Testis (tissue), 3 donors: ENCODE results near the gene KLHDC4. TPM values are rescaled to one million over a fixed set of nuclear protein-coding genes. Genes with fewer than 3 reads are reported as not detected.

ENCODE experiments used
- DNase-seq: peaks from one replicate; pipeline ENCODE4 v3.0.0-alpha.2; 2019
- H3K27ac ChIP-seq, 2 donors: fragments of 200-600 bp; sonication (generic); one replicate each; pipeline ENCODE4 v1.5.1; 2019
- H3K27me3 ChIP-seq: fragments of 200-600 bp; sonication (generic); one replicate; pipeline ENCODE4 v1.5.1; 2019
- H3K36me3 ChIP-seq: fragments of 200-600 bp; sonication (generic); one replicate; pipeline ENCODE4 v1.5.1; 2017; ENCODE audit warnings: low read depth; ENCODE audit errors: missing control alignments
- H3K4me1 ChIP-seq: fragments of 200-600 bp; sonication (generic); one replicate; pipeline ENCODE4 v1.5.1; 2019
- H3K4me3 ChIP-seq, 2 donors: fragments of 200-600 bp; sonication (generic); one replicate each; pipeline ENCODE4 v1.5.1; 2017 to 2019
- H3K9me3 ChIP-seq: fragments of 200-600 bp; sonication (generic); one replicate; pipeline ENCODE4 v1.5.1; 2017
- POLR2A ChIP-seq: fragments of 450-650 bp; IDR thresholded peaks from one replicate; pipeline ENCODE4 v1.6.1; 2017; ENCODE audit warnings: antibody characterized with exemption, mild to moderate bottlenecking, moderate library complexity
- WGBS, 2 donors: methylation state at CpG; one replicate each; pipeline ENCODE4 v1.1.5; 2018; 5-methylcytosine and 5-hydroxymethylcytosine counted together
- intact Hi-C: fragments of 100-400 bp; cut with DNase I; formaldehyde crosslinking; loops from one replicate; pipeline ENCODE4 v1.15.1; 2023; ENCODE audit warnings: low total_unique reads
- polyA plus RNA-seq: library from polyadenylated mRNA; stranded (reverse); fragments of 350-450 nt; fragmentation: Illumina TruSeq; extraction: RNeasy Lipid Tissue Mini Kit (QIAGEN cat#74804); gene quantifications from one replicate; pipeline ENCODE4 v1.2.3, GENCODE V29; 2014; ENCODE audit warnings: low read depth, low replicate concordance; ENCODE audit not compliant: insufficient read depth
- total RNA-seq, 2 donors: library from RNA; depleted of rRNA; stranded (reverse); fragments of >200 nt; gene quantifications; one replicate each; pipeline ENCODE4 v1.2.3, GENCODE V29; 2016
- TF ChIP-seq, protein P1 (sequence below), 3 experiments: fragments of 450-650 bp in 2 of 3; fragments of 200-600 bp in 1 of 3; sonication (generic) in 1 of 3; IDR thresholded peaks; one replicate each; pipeline ENCODE4 v1.5.1; 2016 to 2019; ENCODE audit warnings: antibody characterized with exemption in 3 of 3, mild to moderate bottlenecking in 2 of 3, moderate library complexity in 1 of 3

Gene KLHDC4
- total and polyA plus RNA-seq, 3 donors from 2014 or later, result 60.6 to 130 (median 79.2) TPM

- Histone ChIP-seq H3K27me3 (no peaks in the 10 kb centered on the region), H3K9me3 (no peaks in the 10 kb centered on the region), H3K4me3 (no peak overlapping the region), H3K36me3 (no peaks in the 10 kb centered on the region), H3K4me1 (peaks cover 16% of the 10 kb centered on the region), H3K27ac (no peak overlapping the region)
- TF ChIP-seq, protein P1, sequence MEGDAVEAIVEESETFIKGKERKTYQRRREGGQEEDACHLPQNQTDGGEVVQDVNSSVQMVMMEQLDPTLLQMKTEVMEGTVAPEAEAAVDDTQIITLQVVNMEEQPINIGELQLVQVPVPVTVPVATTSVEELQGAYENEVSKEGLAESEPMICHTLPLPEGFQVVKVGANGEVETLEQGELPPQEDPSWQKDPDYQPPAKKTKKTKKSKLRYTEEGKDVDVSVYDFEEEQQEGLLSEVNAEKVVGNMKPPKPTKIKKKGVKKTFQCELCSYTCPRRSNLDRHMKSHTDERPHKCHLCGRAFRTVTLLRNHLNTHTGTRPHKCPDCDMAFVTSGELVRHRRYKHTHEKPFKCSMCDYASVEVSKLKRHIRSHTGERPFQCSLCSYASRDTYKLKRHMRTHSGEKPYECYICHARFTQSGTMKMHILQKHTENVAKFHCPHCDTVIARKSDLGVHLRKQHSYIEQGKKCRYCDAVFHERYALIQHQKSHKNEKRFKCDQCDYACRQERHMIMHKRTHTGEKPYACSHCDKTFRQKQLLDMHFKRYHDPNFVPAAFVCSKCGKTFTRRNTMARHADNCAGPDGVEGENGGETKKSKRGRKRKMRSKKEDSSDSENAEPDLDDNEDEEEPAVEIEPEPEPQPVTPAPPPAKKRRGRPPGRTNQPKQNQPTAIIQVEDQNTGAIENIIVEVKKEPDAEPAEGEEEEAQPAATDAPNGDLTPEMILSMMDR (IDR thresholded peaks at IDR 0.05), result no peak
- no peak for TF ChIP-seq POLR2A
- intact Hi-C loops, result no loop called here
- 86 to 92% methylated on average over 8 of the region's 8 CpGs for WGBS, 2 donors
- no peak for DNase-seq
Observed at GRCh38 chr16:87802670-87803069, 36.9 kb upstream of the KLHDC4 start.

- H3K27ac ChIP-seq, result no peak overlapping the region
- no peaks in the 10 kb centered on the region for H3K9me3 ChIP-seq
- peaks cover 10% of the 10 kb centered on the region for H3K4me1 ChIP-seq
- DNase-seq, result no peak
- TF ChIP-seq, protein P1 (IDR thresholded peaks at IDR 0.05), result no peak
- no peak for TF ChIP-seq POLR2A
- no peaks in the 10 kb centered on the region for H3K27me3 ChIP-seq
- intact Hi-C loops, result no loop called here
- 91 to 94% methylated on average over 15 to 16 of the region's 16 CpGs for whole genome bisulfite sequencing, 2 donors
- no peaks in the 10 kb centered on the region for H3K36me3 ChIP-seq
- H3K4me3 ChIP-seq, result no peak overlapping the region
Observed at GRCh38 chr16:87801679-87802259, 36.0 kb upstream of the KLHDC4 start.

DNA sequence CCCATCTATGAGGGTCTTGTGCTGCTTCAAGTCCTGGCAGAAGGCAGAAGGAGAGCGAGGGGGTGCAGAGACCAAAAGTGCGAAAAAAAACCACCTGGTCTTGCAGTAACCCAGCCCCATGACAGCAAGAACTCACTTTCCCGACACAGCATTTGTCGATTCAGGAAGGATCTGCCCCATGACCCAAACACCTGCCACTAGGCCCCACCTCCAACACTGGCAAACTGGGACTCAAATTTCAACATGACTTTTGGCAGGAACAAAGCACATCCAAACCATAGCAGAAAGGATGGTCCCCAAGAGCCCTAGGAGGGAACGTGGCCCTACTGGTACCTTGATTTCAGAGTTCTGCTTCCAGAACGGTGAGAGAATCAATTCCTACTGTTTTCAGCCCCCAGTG is 34.7 kb upstream of the KLHDC4 start:
- H3K9me3 ChIP-seq, result no peaks in the 10 kb centered on the region
- H3K27me3 ChIP-seq, result no peaks in the 10 kb centered on the region
- intact Hi-C loops, result no loop called here
- no peak for TF ChIP-seq POLR2A
- TF ChIP-seq, protein P1 (IDR thresholded peaks at IDR 0.05), result no peak
- H3K27ac ChIP-seq, result no peak overlapping the region
- 92 to 93% methylated on average over 5 to 6 of the region's 6 CpGs for WGBS, 2 donors
- H3K4me3 ChIP-seq, result no peak overlapping the region
- H3K36me3 ChIP-seq, result no peaks in the 10 kb centered on the region
- no peak for DNase-seq
- H3K4me1 ChIP-seq, result no peaks in the 10 kb centered on the region

- no peaks in the 10 kb centered on the region for H3K36me3 ChIP-seq
- H3K27me3 ChIP-seq, result no peaks in the 10 kb centered on the region
- H3K9me3 ChIP-seq, result no peaks in the 10 kb centered on the region
- H3K27ac ChIP-seq, result no peak overlapping the region
- TF ChIP-seq, protein P1 (IDR thresholded peaks at IDR 0.05), result no peak
- no peak for TF ChIP-seq POLR2A
- DNase-seq, result no peak
- intact Hi-C loops, result no loop called here
- no peaks in the 10 kb centered on the region for H3K4me1 ChIP-seq
- WGBS, 2 donors, result 95% methylated on average over 11 to 12 of the region's 12 CpGs
- no peak overlapping the region for H3K4me3 ChIP-seq
Observed at GRCh38 chr16:87795336-87795735, 29.6 kb upstream of the KLHDC4 start.

DNA sequence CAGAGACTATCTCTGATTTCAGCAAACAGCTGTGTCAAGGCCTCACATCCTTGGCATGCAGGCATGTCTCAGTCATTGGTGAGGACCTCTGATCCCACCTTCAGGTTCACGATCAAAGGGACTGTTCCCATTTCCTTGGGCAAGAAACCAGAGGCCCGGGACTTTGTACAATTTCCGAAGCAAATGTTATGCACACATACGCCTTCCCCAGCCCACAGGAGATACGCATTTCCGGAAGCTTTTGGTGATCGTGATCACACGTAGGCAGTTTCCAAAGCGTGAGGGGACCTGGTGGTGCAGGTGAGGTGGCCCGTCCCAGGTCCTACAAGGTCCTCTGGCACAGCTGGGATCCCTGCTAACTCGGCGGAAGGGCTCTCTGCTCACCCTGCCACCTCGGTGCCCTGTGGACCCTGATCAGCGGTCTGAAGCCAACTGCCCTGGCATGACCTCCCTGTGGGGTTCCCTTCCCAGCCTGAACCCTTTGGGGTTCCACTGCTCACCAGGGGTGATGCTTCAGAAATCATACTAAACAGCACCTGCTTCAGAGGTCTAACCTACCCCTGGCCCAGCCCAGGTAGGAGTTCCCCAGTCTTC is 28.8 kb upstream of the KLHDC4 start:
- H3K4me1 ChIP-seq, result no peaks in the 10 kb centered on the region
- H3K4me3 ChIP-seq, result no peak overlapping the region
- 83 to 95% methylated on average over 11 to 14 of the region's 14 CpGs for WGBS, 2 donors
- H3K36me3 ChIP-seq, result no peaks in the 10 kb centered on the region
- intact Hi-C loops, result no loop called here
- no peaks in the 10 kb centered on the region for H3K9me3 ChIP-seq
- no peak for DNase-seq
- TF ChIP-seq, protein P1 (IDR thresholded peaks at IDR 0.05), result no peak
- no peak for TF ChIP-seq POLR2A
- no peaks in the 10 kb centered on the region for H3K27me3 ChIP-seq
- H3K27ac ChIP-seq, result no peak overlapping the region
